ENCODE measurements around the gene XPNPEP1. TPM values are rescaled to one million over a fixed set of nuclear protein-coding genes. Genes with fewer than 3 reads are reported as not detected.
A peak's percentile ranks its signal among the peaks of the same experiment; 100 is the strongest.

The XPNPEP1 gene
- total RNA-seq, 1 donor from 2014 or later: 94.6 TPM

DNA sequence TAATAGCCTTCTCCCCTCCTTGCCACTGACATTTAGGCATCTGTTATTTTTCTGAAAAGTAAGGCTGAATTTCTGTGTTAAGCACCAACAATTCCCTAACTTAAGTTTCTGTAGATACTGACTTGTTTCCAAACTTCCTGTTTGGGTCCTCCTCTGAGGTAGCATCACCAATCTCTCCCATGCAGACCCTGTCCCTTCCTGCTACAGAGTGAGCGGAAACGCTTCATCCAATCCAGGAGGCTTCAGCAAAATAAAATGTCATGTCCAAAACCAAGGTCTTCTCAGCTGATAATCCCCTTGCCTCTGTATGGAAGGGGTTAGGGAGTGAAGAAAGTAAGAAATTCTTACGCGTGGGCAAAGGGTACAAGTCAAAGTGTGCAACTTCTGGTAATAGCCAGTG is 29.9 kb downstream of the XPNPEP1 start:
- Histone ChIP-seq H3K27me3 (ENCODE audit: control insufficient read depth, insufficient read depth, low read length) (no peaks in the 10 kb centered on the region), H3K4me3 (ENCODE audit: low read depth, low read length) (no peak overlapping the region), H3K36me3 (ENCODE audit: control insufficient read depth, insufficient read depth, low read length) (peaks cover 2% of the 10 kb centered on the region)
- DNase-seq (ENCODE audit: low read depth): no peak
- TF ChIP-seq, protein P1, sequence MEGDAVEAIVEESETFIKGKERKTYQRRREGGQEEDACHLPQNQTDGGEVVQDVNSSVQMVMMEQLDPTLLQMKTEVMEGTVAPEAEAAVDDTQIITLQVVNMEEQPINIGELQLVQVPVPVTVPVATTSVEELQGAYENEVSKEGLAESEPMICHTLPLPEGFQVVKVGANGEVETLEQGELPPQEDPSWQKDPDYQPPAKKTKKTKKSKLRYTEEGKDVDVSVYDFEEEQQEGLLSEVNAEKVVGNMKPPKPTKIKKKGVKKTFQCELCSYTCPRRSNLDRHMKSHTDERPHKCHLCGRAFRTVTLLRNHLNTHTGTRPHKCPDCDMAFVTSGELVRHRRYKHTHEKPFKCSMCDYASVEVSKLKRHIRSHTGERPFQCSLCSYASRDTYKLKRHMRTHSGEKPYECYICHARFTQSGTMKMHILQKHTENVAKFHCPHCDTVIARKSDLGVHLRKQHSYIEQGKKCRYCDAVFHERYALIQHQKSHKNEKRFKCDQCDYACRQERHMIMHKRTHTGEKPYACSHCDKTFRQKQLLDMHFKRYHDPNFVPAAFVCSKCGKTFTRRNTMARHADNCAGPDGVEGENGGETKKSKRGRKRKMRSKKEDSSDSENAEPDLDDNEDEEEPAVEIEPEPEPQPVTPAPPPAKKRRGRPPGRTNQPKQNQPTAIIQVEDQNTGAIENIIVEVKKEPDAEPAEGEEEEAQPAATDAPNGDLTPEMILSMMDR (IDR thresholded peaks at IDR 0.05; ENCODE audit: insufficient read depth, low read length, poor library complexity, severe bottlenecking): no peak

DNA sequence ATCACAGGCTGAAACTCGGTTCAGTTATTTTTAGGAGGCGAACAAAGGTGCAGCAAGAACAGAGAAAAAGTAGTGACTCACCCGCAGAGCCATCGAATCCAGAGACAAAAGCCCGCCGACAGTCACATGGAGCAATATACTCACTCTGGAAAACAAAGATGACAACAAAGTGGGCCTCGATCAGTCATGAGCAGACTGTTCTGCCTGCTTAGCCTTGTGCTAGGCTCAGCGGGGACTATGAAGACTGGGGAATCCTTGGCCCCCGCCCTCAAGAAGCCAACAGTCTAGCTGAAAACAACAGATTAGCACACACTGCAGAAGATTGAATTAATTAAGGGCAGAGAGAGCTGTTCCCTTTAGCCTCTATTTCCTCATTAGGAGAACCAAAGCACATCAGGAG is 30.4 kb downstream of the XPNPEP1 start:
- H3K36me3 ChIP-seq (ENCODE audit: control insufficient read depth, insufficient read depth, low read length): peaks cover 2% of the 10 kb centered on the region
- no peak overlapping the region for H3K4me3 ChIP-seq (ENCODE audit: low read depth, low read length)
- DNase-seq (ENCODE audit: low read depth): no peak
- no peaks in the 10 kb centered on the region for H3K27me3 ChIP-seq (ENCODE audit: control insufficient read depth, insufficient read depth, low read length)
- TF ChIP-seq, protein P1 (IDR thresholded peaks at IDR 0.05; ENCODE audit: insufficient read depth, low read length, poor library complexity, severe bottlenecking): no peak

DNA sequence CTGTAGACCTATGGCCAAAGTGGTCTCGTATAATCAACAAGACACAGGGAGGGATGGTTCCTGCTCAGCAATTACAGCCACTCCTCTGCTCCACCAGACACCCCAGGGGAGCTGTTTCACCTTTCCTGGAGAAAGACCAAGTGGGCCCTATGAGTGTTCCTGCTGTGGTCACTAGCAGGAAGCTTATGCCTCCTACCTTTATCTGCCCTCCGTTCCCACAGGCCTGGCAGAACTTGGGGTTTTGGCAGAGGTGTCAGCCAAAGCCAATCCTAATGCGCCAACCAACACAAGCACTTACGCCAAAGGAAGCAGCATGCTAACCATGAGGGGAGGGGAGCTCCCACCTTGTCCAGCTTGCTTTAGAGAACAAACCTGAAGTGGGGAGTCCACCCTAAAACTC is 31.2 kb downstream of the XPNPEP1 start:
- Histone ChIP-seq H3K4me3 (ENCODE audit: low read depth, low read length) (no peak overlapping the region), H3K27me3 (ENCODE audit: control insufficient read depth, insufficient read depth, low read length) (no peaks in the 10 kb centered on the region), H3K36me3 (ENCODE audit: control insufficient read depth, insufficient read depth, low read length) (peaks cover 2% of the 10 kb centered on the region)
- DNase-seq (ENCODE audit: low read depth): no peak
- TF ChIP-seq, protein P1 (IDR thresholded peaks at IDR 0.05; ENCODE audit: insufficient read depth, low read length, poor library complexity, severe bottlenecking): no peak

DNA sequence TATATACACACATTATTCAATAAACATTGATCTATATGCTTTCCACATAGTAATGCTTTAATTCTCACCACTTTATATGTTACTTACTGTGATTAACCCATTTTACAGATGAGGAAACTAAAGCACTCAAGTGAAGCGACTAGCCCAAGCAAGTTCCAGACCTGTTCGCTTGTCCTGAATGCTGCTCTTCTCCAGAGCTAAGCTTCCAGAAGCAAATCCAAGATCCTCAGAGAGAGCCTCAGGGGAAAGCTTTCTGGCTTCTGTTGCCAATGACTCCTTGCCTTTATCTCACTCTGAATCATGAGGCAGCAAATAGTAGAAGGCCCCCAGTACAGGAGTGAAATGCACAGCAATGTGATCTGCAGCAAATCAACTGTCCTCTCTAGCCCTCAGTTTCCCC is 32.2 kb downstream of the XPNPEP1 start:
- Histone ChIP-seq H3K4me3 (ENCODE audit: low read depth, low read length) (no peak overlapping the region), H3K27me3 (ENCODE audit: control insufficient read depth, insufficient read depth, low read length) (no peaks in the 10 kb centered on the region), H3K36me3 (ENCODE audit: control insufficient read depth, insufficient read depth, low read length) (peaks cover 2% of the 10 kb centered on the region)
- no peak for DNase-seq (ENCODE audit: low read depth)
- TF ChIP-seq, protein P1 (IDR thresholded peaks at IDR 0.05; ENCODE audit: insufficient read depth, low read length, poor library complexity, severe bottlenecking): no peak

DNA sequence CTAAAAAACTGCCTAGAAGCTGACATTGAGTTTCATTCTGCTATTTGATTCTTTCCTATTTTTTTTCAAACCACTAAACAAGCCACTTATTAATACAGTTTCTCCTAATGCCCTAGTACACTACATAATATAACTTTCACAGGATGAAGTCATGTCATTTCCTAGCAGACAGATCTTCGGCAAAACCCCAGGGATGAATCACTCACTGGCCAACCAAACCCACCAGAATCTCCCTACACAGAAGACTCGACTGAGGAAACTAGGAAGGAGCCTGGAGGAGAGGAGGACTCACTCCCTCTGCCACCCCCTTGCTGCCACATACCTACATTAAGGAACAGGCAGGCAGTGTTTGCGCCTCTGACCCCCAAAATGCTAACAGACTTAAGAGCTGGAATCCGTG is 33.4 kb downstream of the XPNPEP1 start:
- Histone ChIP-seq H3K27me3 (ENCODE audit: control insufficient read depth, insufficient read depth, low read length) (no peaks in the 10 kb centered on the region), H3K36me3 (ENCODE audit: control insufficient read depth, insufficient read depth, low read length) (peaks cover 2% of the 10 kb centered on the region), H3K4me3 (ENCODE audit: low read depth, low read length) (no peak overlapping the region)
- TF ChIP-seq, protein P1 (IDR thresholded peaks at IDR 0.05; ENCODE audit: insufficient read depth, low read length, poor library complexity, severe bottlenecking): peak; percentile 13
- peak; percentile 73 for DNase-seq (ENCODE audit: low read depth)

DNA sequence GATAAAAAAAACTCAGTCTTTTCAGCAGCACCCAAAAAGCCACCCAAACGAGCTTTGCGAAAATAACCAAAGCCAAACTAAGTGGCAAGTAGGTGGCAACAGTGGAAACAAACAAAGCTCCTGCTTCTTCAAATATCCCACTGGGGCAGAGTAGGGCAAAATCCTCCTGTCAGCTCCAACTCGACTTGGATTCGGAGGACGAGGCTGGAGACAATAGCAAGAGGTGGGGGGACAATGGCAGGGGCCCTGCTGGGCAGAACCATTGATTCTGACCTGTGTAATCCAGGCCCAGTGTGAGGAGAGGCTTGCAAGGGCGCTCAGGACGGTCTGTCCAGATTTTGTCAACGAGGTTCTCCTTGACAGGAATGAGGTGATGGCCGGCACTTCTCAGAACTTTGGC is 35.5 kb downstream of the XPNPEP1 start:
- no peaks in the 10 kb centered on the region for H3K27me3 ChIP-seq (ENCODE audit: control insufficient read depth, insufficient read depth, low read length)
- TF ChIP-seq, protein P1 (IDR thresholded peaks at IDR 0.05; ENCODE audit: insufficient read depth, low read length, poor library complexity, severe bottlenecking): no peak
- peaks cover 2% of the 10 kb centered on the region for H3K36me3 ChIP-seq (ENCODE audit: control insufficient read depth, insufficient read depth, low read length)
- no peak for DNase-seq (ENCODE audit: low read depth)
- H3K4me3 ChIP-seq (ENCODE audit: low read depth, low read length): no peak overlapping the region

All from kidney epithelial cell (primary cell).